ENCODE data around the gene RXRA. TPM values are rescaled to one million over a fixed set of nuclear protein-coding genes. Genes with fewer than 3 reads are reported as not detected.

RXRA gene
- total RNA-seq, 1 donor from 2014 or later: 29.6 TPM

DNA sequence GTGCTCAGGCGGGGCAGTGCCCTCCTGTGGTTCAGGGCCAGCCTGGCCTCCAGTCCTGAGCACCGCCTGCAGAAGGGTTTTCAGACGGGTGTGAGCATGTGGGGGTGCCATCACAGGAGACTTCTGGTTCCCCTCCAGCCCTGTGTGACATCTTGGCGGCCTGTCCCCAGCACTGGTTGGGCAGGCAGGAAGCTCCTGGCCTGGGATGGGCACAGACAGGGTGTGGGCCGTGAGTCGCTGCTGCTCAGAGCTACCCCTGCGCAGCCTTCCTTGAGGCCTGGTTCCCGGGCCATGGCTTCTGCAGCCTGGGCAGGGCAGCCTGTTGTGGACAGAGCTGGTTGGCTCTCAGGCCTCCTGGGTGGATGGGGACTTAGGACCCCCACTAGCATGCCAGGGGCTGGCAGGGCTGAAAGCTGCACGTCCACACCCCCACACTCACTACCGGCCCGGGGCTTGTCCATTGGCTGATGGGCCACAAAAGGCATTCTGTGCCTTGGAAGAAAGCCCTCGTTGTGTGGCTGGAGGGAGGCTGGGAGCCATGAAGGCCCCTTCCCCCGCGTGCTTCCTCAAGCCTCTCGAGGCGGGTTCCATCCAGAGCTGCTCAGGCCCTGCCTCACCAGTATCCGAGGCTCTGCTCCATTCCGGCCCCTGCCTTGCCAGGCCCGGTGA, 58.7 kb downstream of the RXRA start:
- DNase-seq: no peak

DNA sequence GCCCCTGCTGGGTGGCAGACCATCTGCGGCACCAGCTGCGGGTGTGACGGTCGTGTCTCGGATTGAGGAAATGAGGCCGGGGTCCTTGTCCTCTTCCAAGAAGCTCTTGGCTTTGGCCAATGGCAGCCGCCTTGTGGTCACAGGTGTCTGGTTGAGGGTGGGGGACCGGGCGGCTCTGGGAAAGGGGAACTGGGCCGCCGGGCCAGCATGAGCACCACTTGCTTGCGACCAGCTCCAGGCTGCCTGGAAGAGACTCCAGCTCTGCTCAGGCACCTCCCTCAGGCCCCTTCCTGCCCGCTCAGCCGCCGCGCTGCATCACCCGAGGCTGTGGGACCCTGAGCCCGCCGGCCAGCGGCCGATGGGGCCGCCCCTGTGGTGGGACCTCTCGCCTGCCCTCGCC, 59.7 kb downstream of the RXRA start:
- no peak for DNase-seq

DNA sequence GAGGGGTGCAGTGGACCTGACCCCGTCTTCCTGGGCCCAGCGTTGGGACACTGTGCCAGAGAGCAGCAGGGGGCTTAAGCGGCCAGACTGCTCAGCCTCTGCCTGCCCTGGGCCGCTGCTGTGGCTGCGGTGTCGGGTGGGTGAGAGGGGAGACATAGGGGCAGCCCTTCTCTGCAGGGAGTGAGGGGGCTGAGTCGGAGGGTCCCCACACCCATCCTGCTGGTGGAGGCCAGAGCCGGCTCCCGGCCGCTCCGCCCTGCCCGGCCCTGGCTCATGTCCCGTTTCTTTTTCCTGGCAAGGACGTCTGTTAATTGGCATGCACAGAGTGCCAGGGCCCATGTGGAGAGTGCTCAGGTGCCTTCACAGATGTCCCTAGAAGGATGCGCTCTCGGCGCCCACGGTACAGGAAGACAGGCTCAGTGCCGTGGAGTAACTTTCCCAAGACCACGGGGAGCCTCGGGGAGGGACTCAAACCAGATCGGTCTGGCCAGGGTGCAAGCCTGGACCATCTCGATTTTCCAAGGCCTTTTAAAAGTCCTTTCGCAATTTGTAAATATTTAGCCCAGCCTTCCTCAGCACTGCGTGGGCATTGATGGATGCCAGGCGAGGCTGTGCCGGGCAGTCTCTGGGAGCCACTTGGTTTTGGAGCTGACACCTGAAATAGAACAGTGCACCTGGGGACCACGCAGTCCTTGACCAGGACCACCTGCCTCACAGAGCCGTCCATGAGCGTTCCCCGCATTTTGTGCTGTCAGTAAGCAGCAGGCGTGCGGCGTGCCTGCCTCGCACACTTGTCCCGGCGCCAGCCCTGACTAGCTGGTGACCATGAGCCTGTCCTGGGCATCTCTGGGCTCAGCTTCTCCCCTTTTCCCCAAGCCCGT, 60.9 kb downstream of the RXRA start:
- no peak for DNase-seq

DNA sequence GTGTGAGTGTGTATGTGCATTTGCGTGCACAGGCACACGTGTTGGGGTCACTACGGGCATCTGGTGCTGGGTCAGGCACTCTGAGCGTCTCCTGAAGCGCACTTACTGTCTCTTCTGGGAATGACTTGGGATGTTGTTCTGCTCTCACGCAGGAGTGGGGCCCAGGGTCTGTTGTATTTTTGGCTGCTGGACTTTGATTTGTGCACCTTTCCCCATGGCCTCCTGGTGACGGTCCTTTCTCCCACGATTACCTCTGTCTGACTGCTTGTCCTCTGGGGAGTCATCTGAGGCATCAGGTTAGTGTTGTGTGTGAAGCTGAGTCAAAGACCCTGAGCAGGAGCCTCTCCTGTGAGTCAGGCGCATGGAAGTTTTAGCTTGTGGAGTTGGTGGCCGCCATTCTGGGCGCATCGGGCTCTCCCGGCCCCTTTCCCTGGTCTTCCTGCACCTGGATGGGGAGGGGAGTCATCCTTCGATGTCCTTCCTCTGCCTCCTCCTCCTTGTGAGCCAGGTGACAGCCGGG, 62.1 kb downstream of the RXRA start:
- no peak for DNase-seq

DNA sequence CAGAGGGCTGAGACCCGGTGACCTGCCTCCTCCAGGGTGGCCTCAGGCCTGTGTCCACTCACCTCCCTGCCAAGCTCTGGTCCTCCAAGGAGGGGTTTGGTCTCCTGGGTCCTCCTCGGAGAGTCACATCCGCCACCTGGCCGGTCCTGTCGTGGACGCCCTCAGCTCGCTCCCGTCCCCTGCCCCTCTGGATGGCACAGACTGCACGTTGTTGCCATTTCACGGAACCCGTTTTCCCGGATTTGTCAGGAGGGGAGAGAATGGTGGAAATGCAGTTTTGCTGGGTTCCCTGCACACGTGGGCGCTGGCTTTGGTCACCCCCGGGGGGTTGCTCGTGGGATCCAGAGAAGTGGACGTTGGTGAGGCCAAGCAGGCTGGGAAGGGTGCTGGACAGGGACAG, 62.7 kb downstream of the RXRA start:
- DNase-seq: no peak

DNA sequence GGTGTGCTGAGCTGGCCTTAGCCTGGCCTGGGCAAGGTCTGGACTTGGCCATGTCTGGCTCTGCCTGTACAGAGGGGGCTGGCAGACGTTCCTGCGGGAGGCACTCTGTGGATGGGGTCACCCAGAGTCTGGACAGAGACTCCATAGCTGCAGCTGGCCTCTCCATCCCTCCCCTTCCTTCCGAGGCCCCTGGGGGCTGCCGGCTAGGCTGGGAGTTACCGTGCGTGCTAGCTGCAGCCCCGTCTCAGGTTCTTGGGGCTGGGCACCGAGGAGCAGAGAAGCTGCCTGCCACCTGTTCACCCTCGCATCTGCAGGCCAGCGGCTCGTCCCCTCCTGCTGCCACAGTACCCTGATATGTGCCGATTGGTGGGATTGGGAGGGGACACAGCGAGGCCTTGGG, 63.4 kb downstream of the RXRA start:
- no peak for DNase-seq

DNA sequence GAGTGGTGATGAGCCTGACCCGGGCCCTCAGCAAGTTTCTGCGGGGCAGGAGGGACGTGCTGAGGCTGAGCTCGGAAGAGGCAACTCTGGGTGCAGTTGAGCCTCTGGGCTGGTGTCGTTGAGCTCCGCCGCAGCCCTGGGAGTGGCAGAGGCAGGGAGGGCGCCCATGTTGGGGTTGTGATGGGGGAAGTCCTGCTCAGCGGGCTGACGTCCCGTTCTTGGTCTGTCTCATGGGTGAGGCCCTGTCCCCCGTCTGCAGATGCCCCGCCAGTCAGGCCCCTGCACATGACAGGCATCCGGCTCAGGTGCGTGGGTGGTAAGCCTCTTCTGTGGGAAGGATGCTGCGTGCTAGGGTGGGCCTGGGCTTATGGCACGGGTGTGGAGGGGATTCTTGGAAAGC, 64.3 kb downstream of the RXRA start:
- no peak for DNase-seq

DNA sequence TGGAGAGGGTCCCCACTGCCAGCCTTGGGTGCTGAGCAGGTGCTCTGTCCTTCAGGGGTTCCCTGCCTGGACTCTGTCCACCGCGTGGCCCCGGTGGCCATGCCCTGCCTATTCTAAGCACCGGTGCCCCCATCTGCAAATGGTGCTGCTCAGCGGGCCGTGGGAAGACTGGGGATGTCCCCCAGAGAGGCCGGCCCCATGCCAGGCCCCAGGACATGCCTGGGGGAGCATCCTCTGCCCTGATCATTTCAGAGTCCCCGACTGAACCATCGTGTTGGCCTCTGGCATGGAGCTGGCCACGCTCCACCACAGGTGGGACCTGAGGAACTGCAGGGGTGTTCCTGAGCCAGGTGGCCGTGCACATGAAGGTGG, 64.7 kb downstream of the RXRA start:
- DNase-seq: no peak

DNA sequence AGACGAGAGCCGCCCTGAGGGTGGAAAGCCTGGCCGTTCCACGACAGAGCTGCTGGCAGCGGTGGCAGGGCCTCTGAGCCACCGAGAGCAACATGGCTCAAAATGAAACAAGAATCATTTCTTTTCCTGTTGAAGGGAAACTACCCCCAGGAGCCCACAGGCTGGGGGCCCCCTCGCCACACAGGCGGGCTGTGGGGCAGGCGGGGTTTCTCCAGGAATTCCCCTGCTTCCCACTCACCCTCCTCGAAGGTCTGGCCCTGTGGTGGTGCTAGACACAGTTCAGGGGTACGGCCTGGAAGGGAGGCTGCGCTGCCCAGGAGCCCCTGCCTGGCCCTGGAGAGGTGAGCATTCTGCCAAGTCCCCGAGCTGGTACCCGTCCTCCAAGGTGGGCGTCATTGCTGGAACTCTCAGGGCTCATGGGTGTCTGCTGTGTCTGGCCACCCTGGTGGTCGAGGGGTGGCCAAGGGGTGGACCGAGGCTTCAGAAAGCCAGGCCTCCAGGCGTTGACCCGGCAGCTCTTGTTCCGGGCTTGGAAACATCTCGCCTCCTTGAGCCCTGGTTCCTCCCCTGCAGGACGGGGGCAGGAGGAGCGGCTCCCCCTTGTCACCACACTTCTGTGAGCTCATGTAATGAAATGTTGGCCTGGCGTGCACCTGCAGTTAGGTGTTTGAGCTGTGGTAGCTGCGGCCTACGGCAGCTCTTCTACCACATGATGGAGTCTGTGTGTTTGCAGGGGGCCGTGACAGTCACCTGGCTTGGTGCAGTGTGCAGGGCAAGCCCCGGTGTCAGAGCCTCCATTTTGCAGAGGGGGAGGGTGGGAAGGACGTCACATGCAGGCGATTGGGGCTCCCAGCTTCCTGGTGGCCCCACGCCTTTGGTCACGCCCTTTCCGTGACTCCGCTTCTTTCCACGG, 65.3 kb downstream of the RXRA start:
- DNase-seq: no peak

DNA sequence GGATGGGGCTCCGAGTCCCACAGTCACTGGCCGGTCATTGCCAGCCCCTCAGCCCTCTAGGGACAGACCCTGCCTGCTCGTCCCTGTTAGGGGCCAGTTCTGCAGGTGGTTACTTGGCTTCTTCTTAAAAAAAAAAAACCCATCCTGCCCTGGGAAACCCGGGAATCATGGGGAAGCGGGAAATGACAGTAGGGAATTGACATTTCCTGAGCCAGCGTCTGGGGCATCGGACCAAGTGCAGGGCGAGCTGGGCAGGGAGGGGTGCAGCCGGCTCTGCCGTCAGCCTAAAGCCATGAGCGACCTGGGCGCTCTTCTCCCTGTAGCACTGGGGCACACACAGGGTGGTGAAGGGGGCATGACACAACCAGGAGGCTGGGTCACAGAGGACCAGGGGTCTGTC, 66.6 kb downstream of the RXRA start:
- no peak for DNase-seq

DNA sequence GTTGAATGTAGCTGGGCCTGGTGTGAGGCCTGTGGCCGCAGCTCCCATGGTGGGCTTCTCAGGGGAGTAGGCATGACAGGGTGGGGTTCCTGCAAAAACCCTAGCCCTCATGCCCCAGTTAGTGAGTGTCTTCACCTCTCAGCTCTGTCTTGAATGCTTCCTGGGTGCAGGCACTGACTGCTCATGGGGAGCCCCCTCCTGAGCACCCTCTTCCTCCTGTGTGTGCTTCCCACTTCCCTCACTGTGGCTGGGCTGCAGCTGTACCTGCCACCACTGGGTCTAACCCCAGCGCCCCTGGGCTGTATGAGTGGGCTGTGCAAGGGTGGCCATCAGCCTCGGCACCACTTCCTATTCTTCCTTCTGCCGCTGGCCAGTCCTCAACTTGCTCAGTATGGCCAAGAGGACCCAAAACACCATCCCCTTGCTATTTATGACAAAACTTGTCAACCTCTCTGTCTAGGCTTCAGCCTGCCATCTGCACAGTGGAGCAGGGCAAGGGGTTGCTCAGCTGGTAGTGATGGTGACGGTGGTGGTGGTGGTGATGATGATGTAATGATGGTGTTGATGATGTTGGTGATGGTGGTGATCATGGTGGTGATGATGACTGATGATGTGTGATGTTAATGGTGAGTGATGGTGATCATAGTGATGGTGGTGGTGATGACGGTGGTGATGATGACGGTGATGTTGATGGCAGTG, 67.5 kb downstream of the RXRA start:
- no peak for DNase-seq

DNA sequence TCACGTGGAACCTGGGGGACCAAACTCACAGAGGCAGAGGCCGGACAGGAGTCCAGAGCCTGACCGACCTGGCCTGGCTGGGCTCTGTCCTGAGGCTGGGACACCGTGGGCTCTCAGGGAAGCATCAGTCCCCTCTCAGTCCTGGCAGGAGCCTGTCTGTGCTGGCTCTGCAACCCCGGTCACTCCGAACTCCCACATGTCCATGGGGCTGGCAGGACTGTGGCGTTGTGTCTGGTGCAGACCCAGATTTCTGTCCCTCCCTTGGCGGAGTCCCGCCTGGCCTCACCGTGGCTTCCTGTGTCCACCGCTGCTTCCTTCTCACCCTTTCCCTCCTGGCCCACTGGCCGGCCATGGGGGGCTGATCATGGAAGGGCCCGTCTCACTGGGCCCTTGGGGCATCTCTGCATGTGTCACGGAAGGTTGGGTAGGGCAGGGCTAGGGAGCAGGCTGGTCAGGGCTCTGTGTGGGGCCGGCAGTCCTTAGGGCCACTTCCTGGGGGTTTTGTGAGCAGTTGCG, 68.8 kb downstream of the RXRA start:
- no peak for DNase-seq

DNA sequence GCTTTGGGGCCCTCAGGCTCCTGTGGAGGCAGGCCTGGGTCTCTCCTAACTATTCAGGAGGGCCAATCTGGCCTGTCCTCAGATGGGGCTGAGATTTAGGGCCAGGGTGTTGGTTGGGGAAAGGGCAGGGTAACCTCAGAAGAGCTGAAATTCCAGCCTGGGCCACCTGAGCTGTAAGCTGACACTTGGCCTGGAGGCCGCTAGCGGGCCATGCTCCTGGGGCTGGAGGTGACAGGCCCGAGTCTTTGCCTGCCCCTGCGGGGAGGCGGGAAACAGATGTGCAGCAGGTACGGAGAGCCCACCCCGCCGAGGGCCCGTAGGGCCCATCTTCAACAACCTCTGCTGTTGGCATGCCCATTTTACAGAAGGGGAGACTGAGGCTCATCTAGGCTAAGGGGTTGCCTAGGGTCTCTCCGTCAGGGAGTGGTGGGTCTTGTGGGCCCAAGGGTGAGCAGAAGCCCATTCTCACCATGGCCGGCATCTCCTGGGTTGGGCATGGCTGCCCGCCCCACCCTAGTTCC, 69.5 kb downstream of the RXRA start:
- no peak for DNase-seq

DNA sequence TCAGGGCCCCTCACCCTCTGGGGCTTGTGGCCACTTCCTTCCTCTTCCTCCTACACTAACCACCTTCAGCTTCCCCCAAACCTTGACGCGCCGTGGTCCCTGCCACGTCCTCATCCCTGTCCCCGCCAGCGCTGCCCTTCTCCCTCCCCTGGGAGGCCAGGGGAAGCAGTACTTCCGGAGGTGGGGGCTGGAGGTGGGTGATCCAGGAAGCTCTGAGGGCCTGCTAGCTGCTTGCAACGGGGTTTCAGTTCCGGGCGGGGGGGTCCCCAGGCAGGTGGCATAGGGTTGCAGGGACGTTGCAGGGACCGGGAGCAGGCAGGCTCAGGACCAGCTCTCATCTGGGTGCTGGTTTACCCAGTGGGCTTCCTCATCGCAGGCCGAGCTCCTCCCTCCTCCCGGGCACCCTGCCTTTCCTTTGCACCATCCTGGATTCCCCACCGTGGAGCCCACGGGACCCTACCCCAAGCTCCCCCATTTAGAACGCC, 70.0 kb downstream of the RXRA start:
- DNase-seq: no peak

DNA sequence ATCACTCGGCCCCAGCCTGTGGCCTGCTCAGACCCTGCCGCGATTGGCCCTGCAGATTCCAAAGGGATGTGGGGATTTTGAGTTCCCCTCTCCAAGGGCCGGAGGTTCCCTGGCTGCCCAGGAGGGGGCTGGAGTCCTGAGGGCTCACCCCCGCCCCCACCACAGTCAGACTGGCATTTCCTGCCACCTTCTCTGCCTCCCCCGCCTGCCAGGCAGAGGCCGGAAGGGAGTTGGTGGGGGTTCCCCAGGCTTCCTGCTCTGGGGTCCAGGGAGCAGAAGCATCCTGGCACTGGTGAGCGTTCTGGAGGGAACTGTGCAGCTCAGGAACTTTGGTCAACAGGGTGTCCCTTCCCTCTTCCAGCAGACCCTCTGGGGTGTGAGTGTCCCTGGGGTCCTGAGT, 70.6 kb downstream of the RXRA start:
- no peak for DNase-seq

DNA sequence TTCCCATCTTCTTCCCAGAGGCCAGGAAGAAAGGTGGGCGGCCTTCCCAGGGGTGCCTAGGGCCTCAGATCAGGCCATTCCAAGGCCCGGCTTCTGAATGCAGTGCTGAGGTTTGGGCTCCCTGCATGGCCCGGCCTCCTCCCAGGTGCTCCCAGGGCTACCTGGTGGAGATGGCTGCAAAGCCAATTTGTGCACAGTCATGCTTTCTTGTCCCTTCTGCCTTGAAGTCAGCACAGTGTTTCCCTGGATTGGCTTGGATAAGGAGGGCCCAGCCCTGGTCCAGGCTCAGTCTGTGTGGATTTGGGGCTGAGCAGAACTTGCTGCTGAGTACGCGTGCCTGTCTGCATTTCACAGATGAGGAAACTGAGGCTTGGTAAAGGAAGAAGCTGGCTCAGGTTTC, 72.5 kb downstream of the RXRA start:
- DNase-seq: no peak

DNA sequence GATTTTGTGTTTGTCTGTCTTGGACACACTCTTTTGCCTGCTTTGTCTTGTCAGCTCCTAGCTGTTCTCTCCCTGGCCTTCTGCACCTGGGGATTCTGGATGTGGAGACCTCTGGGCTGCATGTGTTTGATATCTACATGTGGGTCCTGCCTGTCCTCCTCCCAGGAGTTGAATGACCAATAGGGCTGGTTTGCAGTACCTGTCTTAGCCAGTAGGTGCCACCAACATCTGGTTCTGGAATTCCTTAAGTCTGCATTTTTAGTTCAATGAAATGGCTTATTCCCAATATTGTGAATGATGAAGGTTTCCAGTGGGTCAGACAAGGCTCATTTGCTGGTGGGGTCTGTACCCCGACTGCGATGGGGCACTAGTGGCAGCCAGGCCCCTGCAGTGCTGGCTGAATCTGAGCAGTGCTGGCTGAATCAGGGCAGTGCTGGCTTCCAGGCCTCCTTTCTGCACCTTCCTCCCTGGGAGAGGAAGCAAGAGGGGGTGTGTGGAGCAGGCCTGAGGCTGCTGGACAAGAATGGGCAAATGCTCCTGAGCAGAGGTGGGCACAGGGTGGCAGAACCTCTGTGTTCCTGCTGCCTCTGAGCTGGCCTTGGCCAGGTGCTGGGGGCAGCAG, 73.3 kb downstream of the RXRA start:
- no peak for DNase-seq

DNA sequence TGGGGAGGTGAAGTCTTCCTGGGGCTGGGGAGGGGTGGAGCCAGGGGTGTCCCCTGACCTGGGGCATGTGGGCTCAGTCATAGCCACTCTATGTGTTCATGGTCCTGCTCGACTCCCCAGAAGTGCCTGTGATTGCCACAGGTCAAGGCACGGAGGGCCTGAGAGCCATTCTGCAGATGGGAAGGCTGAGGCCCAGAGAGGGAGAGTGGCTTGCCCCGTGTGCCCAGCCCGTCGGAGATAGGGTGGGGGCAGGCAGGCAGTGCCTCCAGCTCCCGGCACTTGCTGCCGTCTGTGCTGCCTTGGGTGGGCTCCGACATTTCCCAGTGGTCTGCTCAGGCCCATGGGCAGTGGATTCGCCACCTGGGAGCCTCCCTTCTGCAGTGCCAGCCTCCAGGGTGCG, 74.0 kb downstream of the RXRA start:
- no peak for DNase-seq

DNA sequence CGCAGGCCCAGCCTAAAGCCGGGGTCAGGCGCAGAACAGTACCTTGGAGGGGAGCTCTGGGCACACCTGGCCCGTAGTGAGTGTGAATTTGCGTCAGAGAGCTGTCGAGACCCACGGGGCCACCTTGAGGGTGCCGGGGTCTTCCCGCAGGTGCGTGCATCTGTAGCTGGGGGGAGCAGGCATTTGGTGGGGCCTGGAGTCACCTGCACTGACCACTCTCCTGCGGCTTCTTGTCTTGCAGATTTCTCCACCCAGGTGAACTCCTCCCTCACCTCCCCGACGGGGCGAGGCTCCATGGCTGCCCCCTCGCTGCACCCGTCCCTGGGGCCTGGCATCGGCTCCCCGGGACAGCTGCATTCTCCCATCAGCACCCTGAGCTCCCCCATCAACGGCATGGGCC, 75.1 kb downstream of the RXRA start:
- DNase-seq: no peak

DNA sequence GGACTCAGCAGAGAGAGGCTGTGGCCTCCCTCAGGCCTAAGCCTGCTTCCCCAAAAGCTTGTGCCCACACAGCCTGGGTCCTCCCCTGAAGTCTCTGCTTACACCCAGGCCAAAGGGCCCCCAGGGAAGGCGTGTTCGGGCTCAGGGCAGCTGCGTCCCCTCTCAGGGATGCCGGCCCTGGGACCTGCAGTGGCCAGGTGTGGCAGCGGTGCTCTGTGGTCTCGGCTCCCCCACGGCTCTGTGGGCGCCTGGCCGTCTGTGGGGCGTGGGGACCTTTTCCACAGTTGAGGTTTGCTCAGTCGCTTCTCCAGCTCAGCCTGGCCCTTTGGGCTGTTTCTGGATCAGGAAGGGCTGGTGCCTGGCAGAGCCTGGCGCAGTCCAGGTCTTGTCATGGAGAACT, 75.9 kb downstream of the RXRA start:
- DNase-seq: no peak

DNA sequence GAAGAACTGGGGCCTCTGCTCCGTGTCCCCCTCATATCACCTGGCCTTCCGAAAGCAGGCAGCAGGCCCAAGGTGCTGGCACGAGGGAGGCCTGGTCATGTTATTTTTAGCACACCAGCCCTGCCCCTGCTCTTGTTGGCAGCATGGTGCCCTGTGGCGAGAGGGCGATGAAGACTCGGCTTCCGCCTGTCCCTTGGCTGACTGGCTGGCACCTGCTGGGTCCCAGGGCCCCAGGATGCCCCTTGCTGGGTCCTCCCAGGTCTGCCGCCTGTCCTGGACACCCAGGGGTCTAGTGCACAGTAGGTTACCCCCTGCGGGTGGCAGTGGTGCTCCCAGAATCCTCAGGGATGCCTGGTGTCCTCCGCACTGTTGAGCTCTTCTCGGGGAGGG, 77.0 kb downstream of the RXRA start:
- DNase-seq: no peak

Data from skin of body (tissue), 2 donors.